Muscle layer of colon (tissue), 2 donors: ENCODE data around the gene EPHA10.
"Not testable (repeated sequence)": the region's sequence is repeated elsewhere in the genome, so short reads cannot be mapped to it uniquely, and the experiment has no call there.

Source experiments
- H3K27ac ChIP-seq: one replicate; pipeline ENCODE4 v1.7.0; 2013; ENCODE audit warnings: low read depth, mild to moderate bottlenecking, low read length, moderate library complexity
- H3K27me3 ChIP-seq, 2 donors: one replicate each; pipeline ENCODE4 v1.7.0; 2013; ENCODE audit warnings: low read length in 2 of 2, mild to moderate bottlenecking in 2 of 2; ENCODE audit not compliant: insufficient read depth in 2 of 2, control insufficient read depth in 1 of 2
- H3K36me3 ChIP-seq: one replicate; pipeline ENCODE4 v1.7.0; 2013; ENCODE audit warnings: mild to moderate bottlenecking, low read length; ENCODE audit not compliant: insufficient read depth
- H3K4me1 ChIP-seq: one replicate; pipeline ENCODE4 v1.7.0; 2013; ENCODE audit warnings: mild to moderate bottlenecking, low read length; ENCODE audit not compliant: insufficient read depth
- H3K4me3 ChIP-seq, 2 donors: one replicate each; pipeline ENCODE4 v1.7.0; 2013; ENCODE audit warnings: low read length in 2 of 2, low read depth in 1 of 2, mild to moderate bottlenecking in 1 of 2, moderate library complexity in 1 of 2
- H3K9ac ChIP-seq: one replicate; pipeline ENCODE4 v1.7.0; 2013; ENCODE audit warnings: low read length
- H3K9me3 ChIP-seq: one replicate; pipeline ENCODE4 v1.7.0; 2013; ENCODE audit warnings: mild to moderate bottlenecking, low read length
- donor health status: abdominal sarcoma.
- donor health status: Adenocarcinoma of cecum.

EPHA10 gene

GRCh38 chr1:37748565-37748964 is 16.4 kb downstream of the EPHA10 start:
- H3K9me3 ChIP-seq = no peaks in the 10 kb centered on the region
- no peak overlapping the region for H3K4me3 ChIP-seq
- no peak overlapping the region for H3K9ac ChIP-seq
- no peak overlapping the region for H3K27ac ChIP-seq
- no peaks in the 10 kb centered on the region for H3K36me3 ChIP-seq
- H3K27me3 ChIP-seq = peaks cover 3 to 22% of the 10 kb centered on the region in 2 donors
- H3K4me1 ChIP-seq = no peaks in the 10 kb centered on the region

- peaks cover 0 to 10% of the 10 kb centered on the region in 2 donors for H3K27me3 ChIP-seq
- no peaks in the 10 kb centered on the region for H3K36me3 ChIP-seq
- H3K27ac ChIP-seq = no peak overlapping the region
Observed at GRCh38 chr1:37746806-37747205, 18.1 kb downstream of the EPHA10 start.

GRCh38 chr1:37741662-37742061 is 23.3 kb downstream of the EPHA10 start:
- H3K4me1 ChIP-seq = no peaks in the 10 kb centered on the region
- H3K9me3 ChIP-seq = no peaks in the 10 kb centered on the region
- H3K9ac ChIP-seq = no peak overlapping the region
- no peaks in the 10 kb centered on the region for H3K27me3 ChIP-seq
- H3K36me3 ChIP-seq = no peaks in the 10 kb centered on the region
- H3K4me3 ChIP-seq = no peak overlapping the region
- no peak overlapping the region for H3K27ac ChIP-seq

More at GRCh38 chr1:37746806-37747205, 18.1 kb downstream of the EPHA10 start:
- Histone ChIP-seq H3K4me1 (no peaks in the 10 kb centered on the region), H3K4me3 (no peak overlapping the region), H3K9ac (no peak overlapping the region), H3K9me3 (no peaks in the 10 kb centered on the region)

GRCh38 chr1:37741130-37741529 is 23.8 kb downstream of the EPHA10 start:
- H3K27me3 ChIP-seq = no peaks in the 10 kb centered on the region
- H3K4me1 ChIP-seq = no peaks in the 10 kb centered on the region
- no peak overlapping the region for H3K27ac ChIP-seq
- H3K9me3 ChIP-seq = no peaks in the 10 kb centered on the region
- no peak overlapping the region for H3K9ac ChIP-seq
- no peak overlapping the region for H3K4me3 ChIP-seq
- no peaks in the 10 kb centered on the region for H3K36me3 ChIP-seq

- H3K9me3 ChIP-seq = no peaks in the 10 kb centered on the region
- no peaks in the 10 kb centered on the region for H3K27me3 ChIP-seq
- no peak overlapping the region for H3K27ac ChIP-seq
- no peak overlapping the region for H3K9ac ChIP-seq
- H3K36me3 ChIP-seq = no peaks in the 10 kb centered on the region
- H3K4me3 ChIP-seq = no peak overlapping the region
- no peaks in the 10 kb centered on the region for H3K4me1 ChIP-seq
Observed at GRCh38 chr1:37739222-37739621, 25.7 kb downstream of the EPHA10 start.

GRCh38 chr1:37738619-37739018 is 26.3 kb downstream of the EPHA10 start:
- H3K27me3 ChIP-seq, H3K4me3 ChIP-seq, H3K36me3 ChIP-seq, H3K4me1 ChIP-seq, H3K9me3 ChIP-seq, H3K27ac ChIP-seq, H3K9ac ChIP-seq: not testable (repeated sequence)

GRCh38 chr1:37737975-37738374 is 26.9 kb downstream of the EPHA10 start:
- H3K9ac ChIP-seq, H3K9me3 ChIP-seq, H3K27ac ChIP-seq, H3K27me3 ChIP-seq, H3K36me3 ChIP-seq, H3K4me1 ChIP-seq, H3K4me3 ChIP-seq: not testable (repeated sequence)

GRCh38 chr1:37734629-37735591 is 30.0 kb downstream of the EPHA10 start:
- Histone ChIP-seq H3K9me3 (no peaks in the 10 kb centered on the region), H3K9ac (no peak overlapping the region), H3K4me3 (no peak overlapping the region), H3K27ac (no peak overlapping the region), H3K36me3 (no peaks in the 10 kb centered on the region), H3K27me3 (no peaks in the 10 kb centered on the region), H3K4me1 (no peaks in the 10 kb centered on the region)

- Histone ChIP-seq H3K9me3 (no peaks in the 10 kb centered on the region), H3K4me3 (no peak overlapping the region), H3K27ac (no peak overlapping the region), H3K27me3 (no peaks in the 10 kb centered on the region), H3K9ac (no peak overlapping the region), H3K4me1 (no peaks in the 10 kb centered on the region), H3K36me3 (no peaks in the 10 kb centered on the region)
Observed at GRCh38 chr1:37732111-37732780, 32.7 kb downstream of the EPHA10 start.

GRCh38 chr1:37731312-37732019 is 33.5 kb downstream of the EPHA10 start:
- H3K27me3 ChIP-seq = peaks cover 0 to 5% of the 10 kb centered on the region in 2 donors
- no peak overlapping the region for H3K27ac ChIP-seq
- H3K4me3 ChIP-seq = no peak overlapping the region
- no peak overlapping the region for H3K9ac ChIP-seq
- no peaks in the 10 kb centered on the region for H3K9me3 ChIP-seq
- H3K36me3 ChIP-seq = no peaks in the 10 kb centered on the region
- no peaks in the 10 kb centered on the region for H3K4me1 ChIP-seq

- Histone ChIP-seq H3K27me3 (peaks cover 0 to 6% of the 10 kb centered on the region in 2 donors), H3K4me3 (no peak overlapping the region), H3K36me3 (no peaks in the 10 kb centered on the region), H3K9me3 (no peaks in the 10 kb centered on the region), H3K27ac (no peak overlapping the region), H3K9ac (no peak overlapping the region), H3K4me1 (no peaks in the 10 kb centered on the region)
Observed at GRCh38 chr1:37730376-37730775, 34.5 kb downstream of the EPHA10 start.
